ENCODE results near the gene SLC35E2B.
"Not testable (repeated sequence)": the region's sequence is repeated elsewhere in the genome, so short reads cannot be mapped to it uniquely, and the experiment has no call there.

The SLC35E2B gene

DNA sequence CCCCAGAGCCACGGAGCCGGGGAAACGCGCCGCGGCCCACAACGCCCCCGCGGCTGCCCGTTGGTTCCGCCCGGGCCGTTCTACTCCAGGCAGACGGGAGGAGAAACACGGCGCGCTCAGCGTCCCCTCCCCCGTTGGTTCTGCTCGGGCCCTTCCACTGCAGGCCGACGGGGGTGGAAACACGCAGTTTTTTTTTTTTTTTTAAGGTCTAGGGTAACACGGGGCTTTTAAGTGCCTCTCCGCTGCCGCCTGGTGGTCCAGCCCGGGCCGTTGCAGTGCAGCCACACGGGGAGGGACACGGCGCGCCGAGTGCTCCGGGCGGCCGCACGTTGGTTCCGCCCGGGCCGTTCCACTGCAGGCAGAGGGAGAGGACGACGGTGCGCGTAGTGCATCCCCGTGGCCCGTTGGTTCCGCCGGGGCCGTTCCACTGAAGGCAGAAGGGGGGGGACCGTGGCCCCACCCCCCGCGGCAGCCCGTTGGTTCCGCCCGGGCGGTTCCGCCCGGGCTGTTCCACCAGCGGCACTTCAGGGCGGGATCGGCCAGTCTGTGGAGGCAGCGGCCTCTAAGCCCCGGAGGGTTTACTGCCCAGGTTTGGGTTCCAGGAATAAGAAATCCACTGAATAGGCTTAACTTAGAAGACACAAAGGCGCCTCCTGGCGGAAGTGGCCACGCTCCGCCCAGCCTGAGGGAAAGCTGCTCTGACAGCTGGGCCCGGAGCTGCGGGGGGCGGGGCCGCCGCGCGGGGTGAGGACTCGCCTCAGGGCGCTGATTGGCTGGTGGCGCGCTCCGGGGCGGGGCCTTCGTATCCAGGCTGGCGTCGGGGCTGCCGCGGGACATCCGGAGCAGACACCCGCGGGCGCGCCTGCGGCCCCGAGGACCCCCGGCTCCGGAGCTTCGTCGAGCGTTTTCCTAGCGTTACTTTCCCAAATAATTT, at the start of gene SLC35E2B:
Gene SLC35E2B (minus strand): TSS at position 82 of the 934 bp plus-strand sequence. CDS start 16,096 bp downstream, outside the sequence.
- peak; percentile 90 for DNase-seq

DNA sequence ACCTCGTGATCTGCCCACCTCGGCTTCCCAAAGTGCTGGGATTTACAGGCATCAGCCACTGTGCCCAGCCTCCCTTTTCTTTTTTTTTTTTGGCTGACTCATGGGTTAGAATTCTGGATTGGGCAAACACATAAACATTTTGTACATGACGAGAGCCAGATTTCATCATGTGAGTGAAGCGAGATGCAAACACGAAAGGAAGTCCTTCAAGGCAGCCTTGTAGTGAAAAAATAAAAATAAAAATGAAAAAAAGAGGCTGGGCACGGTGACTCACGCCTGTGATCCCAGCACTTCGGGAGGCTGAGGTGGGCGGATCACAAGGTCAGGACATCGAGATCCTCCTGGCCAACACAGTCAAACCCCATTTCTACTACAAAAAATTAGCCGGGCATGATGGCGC, 48.4 kb upstream of the SLC35E2B start:
- DNase-seq, result not testable (repeated sequence)

DNA sequence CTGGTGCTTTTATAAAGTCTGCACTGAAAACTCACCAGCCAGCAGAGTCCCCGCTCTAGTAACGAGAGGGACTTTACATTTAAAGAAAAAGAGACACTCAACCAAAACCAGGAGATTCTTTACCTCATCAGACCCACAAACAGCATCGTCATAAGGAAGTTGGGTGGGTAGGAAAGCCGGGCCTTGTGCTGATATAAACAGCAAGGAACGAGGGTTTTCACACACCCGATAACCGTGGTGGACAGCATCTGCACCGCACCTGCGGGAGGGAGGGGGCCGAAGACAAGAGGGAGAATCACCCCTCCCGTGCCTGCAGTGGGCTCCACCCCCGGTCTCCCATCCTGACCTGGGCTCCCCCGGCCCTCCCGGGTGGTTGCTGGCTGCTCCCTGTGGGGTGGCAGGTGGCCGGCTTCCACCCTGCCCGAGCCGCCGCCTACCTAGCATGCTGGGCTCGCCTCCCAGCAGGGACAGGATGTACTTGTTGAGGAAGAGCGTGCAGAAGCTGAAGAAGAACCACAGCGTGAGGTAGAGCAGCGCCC, 46.3 kb upstream of the SLC35E2B start:
- not testable (repeated sequence) for DNase-seq

DNA sequence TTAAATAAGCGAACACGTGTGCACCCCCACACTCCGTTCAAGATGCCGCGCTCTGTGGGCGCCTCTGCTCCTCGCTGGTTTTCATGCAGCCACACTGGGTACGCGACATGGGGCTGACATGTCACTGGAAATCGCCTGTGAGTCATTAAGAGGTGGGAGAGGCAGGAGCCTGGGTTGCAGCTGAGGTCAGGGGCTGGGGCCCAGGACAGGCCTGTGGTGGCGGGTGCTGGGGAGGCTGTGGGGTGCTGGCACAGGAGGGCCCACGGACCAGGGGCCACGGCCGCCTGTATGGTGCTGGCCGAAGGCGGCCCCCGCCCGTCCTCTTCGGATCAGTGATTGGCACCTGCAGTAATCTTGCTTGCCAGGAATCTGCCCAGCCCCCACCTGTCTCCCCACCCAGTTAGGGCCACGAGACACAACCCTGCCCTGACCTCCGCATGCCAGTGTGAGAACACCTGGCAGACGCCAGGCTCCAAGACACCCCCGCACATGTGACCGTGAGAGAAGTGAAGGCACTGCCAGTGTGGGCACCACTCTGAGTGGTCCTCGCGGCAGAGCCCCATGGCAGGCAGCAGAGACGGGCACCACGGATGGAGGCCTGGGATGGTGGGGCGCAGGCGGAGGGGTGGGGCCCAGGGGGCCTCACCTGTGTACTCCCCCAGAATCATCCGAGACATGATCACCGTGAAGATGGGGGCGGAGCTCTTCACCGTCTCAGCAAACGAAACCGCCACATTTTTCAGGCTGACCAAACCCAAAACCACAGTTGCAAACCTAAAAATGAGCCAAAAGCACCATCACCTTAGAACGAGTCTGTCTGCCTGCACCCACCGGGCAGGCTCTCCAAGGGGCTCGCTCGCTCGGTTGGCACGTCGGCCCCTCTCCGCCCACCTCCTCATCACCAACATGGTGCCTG, 45.3 kb upstream of the SLC35E2B start:
- not testable (repeated sequence) for DNase-seq

DNA sequence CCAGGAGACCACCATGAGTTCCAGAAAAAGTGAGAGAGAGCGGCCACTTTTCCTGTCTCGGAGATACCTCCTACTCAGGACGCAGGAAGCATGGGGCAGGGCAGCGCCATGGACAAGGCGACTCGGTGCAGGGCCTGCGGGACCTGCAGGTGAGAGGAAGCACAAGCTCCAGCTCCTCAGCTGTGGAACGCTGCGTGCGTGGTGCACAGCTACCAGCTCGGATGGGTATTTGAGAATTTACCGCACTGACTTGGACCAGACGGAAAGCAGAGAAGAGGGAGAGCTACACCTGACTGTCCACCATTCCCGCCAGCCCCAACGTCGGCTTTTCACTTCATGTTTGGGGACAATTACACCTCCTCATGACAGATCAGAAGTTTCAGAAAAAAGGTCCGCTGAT, 39.8 kb upstream of the SLC35E2B start:
- no peak for DNase-seq

DNA sequence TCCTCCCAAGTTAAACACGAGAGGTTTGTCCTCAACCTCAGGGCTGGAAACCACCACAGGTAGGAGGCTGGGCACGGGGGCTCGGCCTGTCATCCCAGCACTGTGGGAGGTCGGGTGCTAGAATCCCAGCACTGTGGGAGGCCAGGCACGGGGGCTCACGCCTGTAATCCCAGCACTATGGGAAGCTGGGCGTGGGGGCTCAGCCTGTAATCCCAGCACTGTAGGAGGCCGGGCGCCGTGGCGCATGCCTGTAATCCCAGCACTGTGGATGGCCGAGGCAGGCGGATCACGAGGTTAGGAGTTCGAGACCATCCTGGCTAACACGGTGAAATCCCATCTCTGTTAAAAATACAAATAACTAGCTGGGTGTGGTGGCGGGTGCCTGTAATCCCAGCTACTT, 38.3 kb upstream of the SLC35E2B start:
- no peak for DNase-seq

DNA sequence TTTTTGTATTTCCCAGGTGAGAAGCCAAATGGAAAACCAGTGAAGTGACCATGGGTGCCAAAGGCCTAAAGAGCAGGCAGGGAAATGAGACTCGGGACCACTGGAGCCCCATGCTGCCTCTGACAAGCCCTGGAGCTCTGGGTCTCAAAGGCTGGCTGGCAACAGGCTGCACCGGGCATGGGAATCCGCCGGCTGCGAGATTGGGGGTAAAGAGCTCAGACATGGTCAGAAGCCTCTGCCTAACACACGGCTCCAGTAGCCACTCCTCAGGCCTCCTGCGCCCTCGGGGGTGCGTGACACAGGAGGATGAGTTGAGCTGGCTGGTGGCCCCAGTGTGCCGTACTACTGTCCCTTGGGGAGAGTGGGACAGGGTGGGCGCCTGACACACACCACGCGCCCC, 37.6 kb upstream of the SLC35E2B start:
- DNase-seq, result not testable (repeated sequence)

DNA sequence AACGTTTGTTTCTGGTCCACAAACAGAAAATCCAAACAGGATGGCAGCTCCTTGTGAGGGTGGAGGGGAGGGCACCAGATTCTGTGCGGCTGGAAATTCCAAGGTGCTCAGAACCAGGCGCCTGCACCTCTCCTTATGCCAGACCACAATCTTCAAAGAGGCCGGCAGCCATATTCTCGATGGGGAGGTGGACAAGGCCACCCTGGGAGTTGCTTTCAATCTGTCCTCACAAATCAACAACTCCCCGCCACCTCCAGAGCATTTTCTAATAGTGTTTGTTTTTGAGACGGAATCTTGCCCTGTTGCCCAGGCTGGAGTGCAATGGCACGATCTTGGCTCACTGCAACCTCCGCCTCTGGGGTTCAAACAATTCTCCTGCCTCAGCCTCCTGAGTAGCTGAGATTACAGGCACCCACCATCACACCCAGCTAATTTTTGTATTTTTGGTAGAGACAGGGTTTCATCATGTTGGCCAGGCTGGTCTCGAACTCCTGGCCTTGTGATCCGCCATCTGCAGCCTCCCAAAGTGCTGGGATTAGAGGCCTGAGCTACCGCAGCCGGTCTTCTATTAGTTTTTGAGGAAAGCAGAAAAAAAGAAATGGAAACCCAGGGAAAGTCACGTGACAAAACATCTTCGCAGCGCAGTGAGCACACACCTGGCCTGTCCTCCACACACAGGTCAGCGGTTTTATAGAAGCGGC, 36.7 kb upstream of the SLC35E2B start:
- not testable (repeated sequence) for DNase-seq

DNA sequence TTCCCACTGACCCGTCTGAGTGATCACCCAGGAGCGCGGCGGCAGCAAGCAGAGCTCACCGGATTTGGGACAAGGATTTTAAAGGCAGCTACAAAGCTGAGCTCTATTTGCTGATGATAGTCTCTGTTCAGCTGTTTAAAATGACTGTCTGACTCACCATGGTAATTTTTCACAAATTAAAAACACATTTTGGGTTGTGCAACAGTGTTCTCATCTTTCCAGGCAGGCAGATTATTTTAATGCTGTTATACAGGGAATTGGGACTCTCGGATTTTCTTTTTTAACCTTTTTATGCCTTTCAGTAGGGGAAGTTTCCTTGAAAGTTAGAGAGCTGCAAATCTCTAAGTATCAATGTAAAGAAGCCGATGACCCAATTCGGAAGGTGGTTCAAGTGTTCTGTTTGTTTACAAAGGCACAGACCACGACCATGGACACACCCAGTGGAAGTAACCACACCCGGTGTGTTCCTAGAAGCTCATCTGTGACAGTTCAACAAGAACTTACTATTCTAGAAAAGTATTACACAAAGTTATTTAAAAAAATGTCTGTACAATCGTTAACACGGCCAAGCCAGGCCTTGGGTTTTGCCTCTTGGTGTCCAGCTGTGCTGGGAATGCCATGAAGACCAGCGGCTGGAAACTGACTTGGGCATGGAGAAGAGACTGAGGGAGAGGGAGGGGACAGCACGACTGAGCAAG, 35.9 kb upstream of the SLC35E2B start:
- peak; percentile 32 for DNase-seq

DNA sequence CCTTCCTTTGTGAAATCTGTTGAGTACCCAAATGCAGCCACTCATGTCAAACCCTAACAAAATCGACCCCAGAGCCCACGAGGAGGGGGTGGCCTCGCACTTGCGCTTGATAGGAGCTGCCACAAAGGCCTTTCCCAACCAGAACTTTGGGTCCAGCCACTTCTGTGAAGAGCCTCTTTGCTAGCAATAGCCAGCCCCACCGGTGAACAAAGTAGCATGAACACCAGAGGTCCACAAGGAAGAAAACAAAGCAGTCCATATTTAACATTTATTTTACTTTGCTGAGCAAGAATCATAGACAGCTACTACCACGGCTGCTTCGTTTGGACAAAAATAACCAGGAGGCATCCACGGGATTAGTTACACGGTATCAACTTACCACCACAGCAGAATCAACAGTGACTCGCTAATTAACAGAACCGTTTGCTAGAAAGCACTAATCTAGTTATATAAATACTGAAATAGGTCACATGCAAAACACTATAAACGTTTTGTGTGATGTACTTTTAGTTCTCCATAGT, 34.6 kb upstream of the SLC35E2B start:
- DNase-seq, result not testable (repeated sequence)

DNA sequence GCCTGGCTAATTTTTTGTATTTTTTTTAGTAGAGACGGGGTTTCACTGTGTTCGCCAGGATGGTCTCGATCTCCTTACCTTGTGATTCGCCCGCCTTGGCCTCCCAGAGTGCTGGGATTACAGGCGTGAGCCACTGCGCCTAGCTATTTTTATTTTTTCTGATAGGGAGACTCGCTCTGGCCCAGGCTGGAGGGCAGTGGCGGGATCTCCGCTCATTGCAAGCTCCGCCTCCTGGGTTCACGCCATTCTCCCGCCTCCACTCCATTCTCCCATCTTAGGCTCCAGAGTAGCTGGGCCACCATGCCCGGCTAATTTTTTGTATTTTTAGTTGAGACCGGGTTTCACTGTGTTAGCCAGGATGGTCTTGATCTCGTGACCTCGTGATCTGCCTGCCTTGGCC, 33.5 kb upstream of the SLC35E2B start:
- DNase-seq, result not testable (repeated sequence)

DNA sequence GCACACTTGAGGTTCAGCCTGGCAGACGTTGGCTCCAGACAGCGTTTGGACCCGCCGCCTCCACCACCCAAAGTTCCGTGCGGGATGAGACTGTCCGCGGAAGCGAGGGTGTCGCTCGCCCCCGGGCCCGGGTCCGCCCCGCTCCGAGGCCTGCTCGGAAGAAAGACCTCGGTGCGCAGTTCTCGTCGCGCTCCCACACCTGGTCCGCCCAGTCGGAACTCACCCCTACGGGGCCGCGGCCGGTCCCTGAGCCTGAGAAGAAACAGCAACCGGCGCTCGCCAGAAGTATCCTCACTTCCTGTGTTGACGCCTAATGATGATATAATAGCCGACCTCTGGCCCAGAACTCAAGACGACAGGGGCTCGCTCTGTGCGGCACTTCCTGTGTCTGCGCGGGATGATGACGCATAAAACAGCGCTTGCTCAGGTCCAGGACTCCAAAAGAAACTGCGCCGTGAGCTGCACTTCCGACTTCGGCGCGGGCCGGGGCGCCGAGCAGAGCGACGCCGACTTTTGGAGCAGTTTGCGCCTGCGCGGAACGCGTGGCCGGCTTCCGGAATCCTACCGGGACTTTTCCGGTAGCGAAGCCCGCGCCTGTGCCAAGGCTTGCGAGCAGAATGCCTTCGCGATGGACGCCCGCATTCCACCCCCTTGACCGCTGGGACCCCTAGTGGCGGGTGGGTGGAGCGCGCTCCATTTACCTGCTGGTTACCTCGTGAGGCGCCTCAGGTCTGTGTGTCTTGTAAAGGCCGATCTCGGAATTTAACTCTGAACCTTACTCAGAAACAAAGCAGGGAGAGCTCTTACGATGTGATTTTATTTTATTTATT, 31.7 kb upstream of the SLC35E2B start, which contains the start of gene CDK11A:
Gene CDK11A (minus strand): TSS at position 323 of the 830 bp plus-strand sequence. CDS start 1,539 bp downstream, outside the sequence.
- peak; percentile 96 for DNase-seq

DNA sequence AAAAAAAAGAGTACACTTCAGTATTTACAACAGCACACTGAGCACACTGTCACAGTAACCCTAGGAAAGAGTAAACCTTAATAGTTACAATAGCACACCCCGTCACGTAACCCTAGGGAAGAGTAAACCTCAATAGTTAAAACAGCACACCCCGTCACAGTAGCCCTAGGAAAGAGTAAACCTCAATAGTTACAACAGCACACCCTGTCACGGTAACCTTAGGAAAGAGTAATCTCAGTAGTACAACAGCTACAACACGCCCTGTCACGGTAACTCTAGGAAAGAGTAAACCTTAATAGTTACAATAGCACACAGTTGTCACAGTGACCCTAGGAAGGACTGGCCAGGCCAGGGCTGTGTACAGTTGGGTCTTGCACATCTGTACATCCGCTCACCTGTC, 28.6 kb upstream of the SLC35E2B start:
- no peak for DNase-seq

DNA sequence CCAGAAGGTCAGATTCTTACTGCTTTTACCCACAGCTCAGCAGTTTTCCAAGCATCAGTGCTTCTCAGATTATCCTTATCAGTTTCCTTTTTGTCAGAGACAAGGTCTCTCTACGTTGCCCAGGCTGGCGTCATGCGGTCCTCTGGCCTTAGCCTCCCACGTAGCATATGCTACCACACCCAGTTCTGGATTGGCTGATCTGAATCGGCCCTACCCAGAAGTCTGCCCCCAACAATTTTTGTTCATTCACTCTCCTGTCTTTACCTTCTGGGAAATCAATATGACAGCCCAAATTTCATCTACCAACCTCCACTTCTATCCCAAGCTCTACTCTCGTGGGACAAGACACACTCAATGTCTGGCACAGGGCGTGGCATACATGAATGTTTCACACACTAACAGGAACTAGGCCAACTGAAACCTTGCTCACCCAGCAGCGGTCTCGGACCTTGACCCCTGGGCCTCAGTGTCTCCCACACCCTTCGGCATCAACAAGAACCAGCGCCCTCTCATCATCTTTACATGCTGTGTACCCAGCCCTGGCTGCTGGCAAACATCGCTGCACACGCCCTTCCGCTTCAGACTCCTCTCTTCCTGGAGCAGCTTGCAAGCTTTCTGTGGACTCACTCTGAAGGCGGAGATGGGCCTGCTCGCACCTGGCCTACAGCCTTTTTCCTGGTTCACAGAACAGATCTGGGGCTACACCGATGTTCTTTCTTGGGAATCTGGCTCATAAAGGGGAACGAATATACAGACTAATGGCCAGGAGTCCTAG, 22.7 kb upstream of the SLC35E2B start:
- not testable (repeated sequence) for DNase-seq

DNA sequence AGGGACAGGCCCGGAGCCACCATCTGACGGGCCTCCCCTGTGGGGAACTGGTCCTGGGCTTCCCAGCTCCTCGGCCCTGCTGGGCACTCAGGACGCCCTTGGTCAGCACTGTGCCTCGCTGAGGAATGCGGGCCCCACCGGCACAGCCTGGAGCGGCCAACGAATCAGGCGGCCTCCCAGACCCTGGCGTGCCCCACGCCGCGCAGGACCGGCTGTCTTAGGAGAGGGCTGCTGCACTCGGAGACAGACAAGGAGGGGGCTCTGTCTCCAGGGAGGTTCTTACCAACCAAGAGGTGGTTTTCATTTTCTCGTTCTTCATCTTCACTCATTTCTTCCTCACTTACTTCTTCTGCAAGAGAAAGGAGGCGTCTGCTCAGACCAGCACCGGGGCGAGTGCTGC, 15.3 kb upstream of the SLC35E2B start:
- not testable (repeated sequence) for DNase-seq

DNA sequence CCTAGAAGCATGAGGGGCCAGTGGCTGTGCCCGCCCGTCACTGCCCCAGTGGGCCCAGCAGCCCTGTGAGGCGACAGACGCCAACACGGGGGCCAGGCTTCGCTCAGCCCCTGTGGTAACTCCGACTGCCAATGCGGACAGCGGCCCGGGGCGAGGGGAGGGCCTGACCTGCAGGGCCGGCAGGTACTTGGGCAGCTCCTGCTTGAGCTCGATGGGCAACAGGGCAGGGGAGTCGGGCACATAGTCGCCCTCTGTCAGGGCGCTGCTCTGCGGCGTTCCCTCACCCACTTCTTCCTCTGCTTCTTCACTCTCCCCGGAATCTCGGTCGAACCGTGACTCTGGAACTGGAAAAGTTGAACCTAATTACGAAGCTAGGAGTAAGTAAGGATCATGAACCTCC, 14.6 kb upstream of the SLC35E2B start:
- DNase-seq, result not testable (repeated sequence)

DNA sequence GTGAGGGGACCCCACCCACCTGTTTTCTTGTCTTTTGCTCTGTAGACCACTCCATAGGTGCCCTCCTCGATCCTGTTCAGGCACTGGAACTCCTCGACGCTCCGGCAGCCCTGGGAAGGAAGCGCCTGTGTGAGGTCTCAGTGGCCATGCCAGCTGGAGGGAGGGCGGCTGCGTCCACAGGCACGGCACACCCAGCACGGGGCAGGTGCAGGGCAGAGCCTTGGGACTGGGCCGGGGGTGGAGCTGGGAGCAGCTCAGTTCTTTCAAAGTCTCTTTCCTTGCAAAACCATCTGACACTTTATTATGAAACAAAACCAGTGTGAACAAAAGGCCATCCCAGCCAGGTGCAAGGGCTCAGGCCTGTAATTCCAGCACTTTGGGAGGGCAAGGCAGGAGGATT, 13.0 kb upstream of the SLC35E2B start:
- DNase-seq, result not testable (repeated sequence)

DNA sequence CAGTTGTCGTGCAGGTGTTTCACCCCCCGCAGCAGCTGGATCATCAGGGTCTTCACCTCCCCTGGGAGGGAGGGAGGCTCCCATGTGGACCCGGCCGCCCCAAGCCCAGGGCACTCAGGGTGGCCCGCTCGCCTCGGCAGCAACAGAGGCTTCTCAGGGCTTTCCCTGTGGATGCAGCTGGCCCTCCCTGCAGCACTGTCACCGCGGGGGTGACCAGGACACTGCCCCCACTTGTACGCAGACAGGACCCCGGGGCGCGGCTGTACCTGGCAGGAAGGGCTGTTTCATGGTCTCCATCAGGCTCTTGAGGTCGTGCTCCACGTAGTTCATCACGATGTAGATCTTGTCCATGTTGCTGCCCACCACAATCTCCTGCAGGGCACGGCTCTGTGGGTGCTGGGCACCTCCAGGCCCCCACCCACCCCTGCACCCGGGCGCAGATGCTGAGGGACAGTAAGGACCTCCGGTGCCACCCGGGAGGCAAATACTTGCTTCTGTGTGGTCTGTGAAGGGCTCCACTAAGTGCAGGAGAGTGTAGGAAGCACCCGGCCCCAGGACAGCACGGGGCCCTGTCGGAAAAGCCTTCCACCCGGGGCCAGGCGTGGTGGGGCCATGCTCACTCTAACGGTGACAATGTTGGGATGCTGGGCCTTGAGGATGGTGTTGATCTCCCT, 11.8 kb upstream of the SLC35E2B start:
- DNase-seq, result not testable (repeated sequence)

DNA sequence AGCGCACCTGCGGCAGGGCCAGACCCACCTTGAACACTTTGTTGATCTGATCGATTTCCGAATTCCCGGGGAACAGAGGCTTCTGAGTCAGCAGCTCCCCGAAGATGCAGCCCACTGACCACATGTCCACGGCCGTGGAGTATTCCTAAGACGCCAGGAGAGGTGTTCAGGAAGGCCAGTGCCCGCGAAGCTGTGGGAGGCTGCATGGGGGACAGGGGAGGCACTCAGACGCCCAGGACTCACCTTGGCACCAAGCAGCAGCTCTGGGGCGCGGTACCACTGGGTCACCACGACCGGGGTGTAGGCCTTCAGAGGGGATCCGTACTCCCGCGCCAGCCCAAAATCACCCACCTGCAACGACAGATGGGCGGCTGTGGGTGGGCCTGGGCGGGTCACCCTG, 11.2 kb upstream of the SLC35E2B start:
- no peak for DNase-seq
